ENCODE results near the gene FRMPD1.

DNA sequence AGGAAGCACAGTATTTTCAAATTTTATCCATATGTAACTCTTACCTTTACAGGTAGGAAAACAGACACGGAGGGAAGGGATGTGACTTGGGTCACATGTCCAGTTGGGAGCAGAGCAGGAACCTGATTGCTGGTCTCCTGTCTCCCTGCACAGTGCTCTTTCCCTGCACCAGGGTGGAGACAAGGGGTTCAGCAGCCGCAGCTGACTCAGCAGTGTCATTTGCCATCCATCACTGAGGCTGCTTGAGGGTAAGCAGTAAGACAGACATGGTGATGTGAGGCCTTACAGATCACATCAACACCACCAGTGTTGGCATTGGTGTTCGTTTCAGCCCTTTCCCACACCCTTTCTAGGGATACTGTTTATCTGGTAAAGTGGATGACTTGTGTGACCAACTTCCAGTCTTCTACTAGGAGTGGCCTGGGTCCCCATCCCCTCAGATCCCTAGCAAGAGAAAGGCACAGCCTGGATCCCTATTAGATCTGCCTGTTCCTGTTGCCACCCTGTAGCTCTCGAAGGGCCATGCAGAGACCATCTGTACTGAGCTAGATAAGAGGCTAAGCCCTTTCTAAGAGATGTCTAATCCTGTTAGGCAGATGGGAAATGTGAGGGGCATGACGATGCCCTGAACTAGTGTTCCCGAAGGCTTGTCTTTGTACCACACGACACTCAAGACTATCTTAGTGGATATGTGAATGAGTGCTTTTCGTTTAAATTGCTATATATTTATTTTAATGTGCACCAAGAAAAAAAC, 29.1 kb downstream of the FRMPD1 start:
- TF ChIP-seq, protein P1, sequence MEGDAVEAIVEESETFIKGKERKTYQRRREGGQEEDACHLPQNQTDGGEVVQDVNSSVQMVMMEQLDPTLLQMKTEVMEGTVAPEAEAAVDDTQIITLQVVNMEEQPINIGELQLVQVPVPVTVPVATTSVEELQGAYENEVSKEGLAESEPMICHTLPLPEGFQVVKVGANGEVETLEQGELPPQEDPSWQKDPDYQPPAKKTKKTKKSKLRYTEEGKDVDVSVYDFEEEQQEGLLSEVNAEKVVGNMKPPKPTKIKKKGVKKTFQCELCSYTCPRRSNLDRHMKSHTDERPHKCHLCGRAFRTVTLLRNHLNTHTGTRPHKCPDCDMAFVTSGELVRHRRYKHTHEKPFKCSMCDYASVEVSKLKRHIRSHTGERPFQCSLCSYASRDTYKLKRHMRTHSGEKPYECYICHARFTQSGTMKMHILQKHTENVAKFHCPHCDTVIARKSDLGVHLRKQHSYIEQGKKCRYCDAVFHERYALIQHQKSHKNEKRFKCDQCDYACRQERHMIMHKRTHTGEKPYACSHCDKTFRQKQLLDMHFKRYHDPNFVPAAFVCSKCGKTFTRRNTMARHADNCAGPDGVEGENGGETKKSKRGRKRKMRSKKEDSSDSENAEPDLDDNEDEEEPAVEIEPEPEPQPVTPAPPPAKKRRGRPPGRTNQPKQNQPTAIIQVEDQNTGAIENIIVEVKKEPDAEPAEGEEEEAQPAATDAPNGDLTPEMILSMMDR (IDR thresholded peaks at IDR 0.05; ENCODE audit: insufficient read depth, low read length), result no peak
- TF ChIP-seq, protein P2, sequence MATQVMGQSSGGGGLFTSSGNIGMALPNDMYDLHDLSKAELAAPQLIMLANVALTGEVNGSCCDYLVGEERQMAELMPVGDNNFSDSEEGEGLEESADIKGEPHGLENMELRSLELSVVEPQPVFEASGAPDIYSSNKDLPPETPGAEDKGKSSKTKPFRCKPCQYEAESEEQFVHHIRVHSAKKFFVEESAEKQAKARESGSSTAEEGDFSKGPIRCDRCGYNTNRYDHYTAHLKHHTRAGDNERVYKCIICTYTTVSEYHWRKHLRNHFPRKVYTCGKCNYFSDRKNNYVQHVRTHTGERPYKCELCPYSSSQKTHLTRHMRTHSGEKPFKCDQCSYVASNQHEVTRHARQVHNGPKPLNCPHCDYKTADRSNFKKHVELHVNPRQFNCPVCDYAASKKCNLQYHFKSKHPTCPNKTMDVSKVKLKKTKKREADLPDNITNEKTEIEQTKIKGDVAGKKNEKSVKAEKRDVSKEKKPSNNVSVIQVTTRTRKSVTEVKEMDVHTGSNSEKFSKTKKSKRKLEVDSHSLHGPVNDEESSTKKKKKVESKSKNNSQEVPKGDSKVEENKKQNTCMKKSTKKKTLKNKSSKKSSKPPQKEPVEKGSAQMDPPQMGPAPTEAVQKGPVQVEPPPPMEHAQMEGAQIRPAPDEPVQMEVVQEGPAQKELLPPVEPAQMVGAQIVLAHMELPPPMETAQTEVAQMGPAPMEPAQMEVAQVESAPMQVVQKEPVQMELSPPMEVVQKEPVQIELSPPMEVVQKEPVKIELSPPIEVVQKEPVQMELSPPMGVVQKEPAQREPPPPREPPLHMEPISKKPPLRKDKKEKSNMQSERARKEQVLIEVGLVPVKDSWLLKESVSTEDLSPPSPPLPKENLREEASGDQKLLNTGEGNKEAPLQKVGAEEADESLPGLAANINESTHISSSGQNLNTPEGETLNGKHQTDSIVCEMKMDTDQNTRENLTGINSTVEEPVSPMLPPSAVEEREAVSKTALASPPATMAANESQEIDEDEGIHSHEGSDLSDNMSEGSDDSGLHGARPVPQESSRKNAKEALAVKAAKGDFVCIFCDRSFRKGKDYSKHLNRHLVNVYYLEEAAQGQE (IDR thresholded peaks at IDR 0.05; ENCODE audit: insufficient replicate concordance, low read depth), result no peak
- TF ChIP-seq POLR2AphosphoS5 (IDR thresholded peaks at IDR 0.05; ENCODE audit: low read depth), result no peak
- TF ChIP-seq SPI1 (IDR thresholded peaks at IDR 0.05; ENCODE audit: borderline replicate concordance, low read depth), result no peak

All from HL-60 (cell line).